ENCODE measurements around the gene UBALD1. TPM values are rescaled to one million over a fixed set of nuclear protein-coding genes. Genes with fewer than 3 reads are reported as not detected.

Gene UBALD1
- total RNA-seq, 1 experiment from 2014 or later, result 29.9 TPM

DNA sequence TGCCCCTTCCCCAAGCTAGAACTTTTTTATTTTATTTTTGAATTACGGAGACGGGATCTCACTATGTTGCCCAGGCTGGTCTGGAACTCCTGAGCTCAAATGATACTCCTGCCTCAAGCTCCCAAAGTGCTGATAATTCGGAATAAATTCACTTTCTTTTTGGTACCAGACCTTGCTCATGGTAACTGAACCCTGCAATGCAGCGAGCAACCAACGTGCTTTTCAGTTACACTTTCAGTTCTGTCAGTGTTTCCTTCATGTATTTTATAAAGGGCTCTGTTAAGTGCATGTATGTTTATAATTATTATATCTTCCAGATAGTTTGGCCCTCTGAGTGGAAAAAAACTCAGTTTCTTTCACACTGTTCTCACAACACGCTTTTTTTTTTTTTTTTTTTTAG lies 44.6 kb downstream of the UBALD1 start:
- ChIA-PET CTCF (no interaction called here), POLR2A (interaction anchor here (0.7 kb wide), 1 partner anchor 94 kb away, joined by 4 read pairs; the partner anchor contains the start of gene HMOX2)
- H3K9me3 ChIP-seq (ENCODE audit: control insufficient read depth, insufficient read depth, low read depth, low read length), result no peaks in the 10 kb centered on the region
- H3K27me3 ChIP-seq (ENCODE audit: control insufficient read depth, insufficient read depth, low read length), result no peaks in the 10 kb centered on the region
- no peaks in the 10 kb centered on the region for H3K4me1 ChIP-seq (ENCODE audit: control insufficient read depth, insufficient read depth, low read length)
- intact Hi-C loops (cut with micrococcal nuclease; ENCODE audit: unreplicated experiment), result no loop called here
- no peaks in the 10 kb centered on the region for H3K36me3 ChIP-seq (ENCODE audit: control insufficient read depth, insufficient read depth, low read length)
- no TSS peak for BruUV-seq (replicated peaks)
- in situ Hi-C loops (cut with HindIII; ENCODE audit: low pct_unique_long_range_greater_than_20kb, low sequenced_read_pairs), result no loop called here
- H3K4me3 ChIP-seq (ENCODE audit: low read depth in 2 of 2, low read length in 2 of 2), result no peak overlapping the region
- ATAC-seq, result no peak
- TF ChIP-seq POLR2AphosphoS5 (IDR thresholded peaks at IDR 0.05; ENCODE audit: low read depth, low read length) (no peak), SIN3A (IDR thresholded peaks at IDR 0.05; ENCODE audit: borderline replicate concordance, insufficient read depth, low read depth, low read length) (no peak), TCF7L2 (IDR thresholded peaks at IDR 0.05; ENCODE audit: low read depth, low read length) (no peak)
- TF ChIP-seq, protein P1, sequence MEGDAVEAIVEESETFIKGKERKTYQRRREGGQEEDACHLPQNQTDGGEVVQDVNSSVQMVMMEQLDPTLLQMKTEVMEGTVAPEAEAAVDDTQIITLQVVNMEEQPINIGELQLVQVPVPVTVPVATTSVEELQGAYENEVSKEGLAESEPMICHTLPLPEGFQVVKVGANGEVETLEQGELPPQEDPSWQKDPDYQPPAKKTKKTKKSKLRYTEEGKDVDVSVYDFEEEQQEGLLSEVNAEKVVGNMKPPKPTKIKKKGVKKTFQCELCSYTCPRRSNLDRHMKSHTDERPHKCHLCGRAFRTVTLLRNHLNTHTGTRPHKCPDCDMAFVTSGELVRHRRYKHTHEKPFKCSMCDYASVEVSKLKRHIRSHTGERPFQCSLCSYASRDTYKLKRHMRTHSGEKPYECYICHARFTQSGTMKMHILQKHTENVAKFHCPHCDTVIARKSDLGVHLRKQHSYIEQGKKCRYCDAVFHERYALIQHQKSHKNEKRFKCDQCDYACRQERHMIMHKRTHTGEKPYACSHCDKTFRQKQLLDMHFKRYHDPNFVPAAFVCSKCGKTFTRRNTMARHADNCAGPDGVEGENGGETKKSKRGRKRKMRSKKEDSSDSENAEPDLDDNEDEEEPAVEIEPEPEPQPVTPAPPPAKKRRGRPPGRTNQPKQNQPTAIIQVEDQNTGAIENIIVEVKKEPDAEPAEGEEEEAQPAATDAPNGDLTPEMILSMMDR (IDR thresholded peaks at IDR 0.05), result no peak
- TF ChIP-seq, protein P2, sequence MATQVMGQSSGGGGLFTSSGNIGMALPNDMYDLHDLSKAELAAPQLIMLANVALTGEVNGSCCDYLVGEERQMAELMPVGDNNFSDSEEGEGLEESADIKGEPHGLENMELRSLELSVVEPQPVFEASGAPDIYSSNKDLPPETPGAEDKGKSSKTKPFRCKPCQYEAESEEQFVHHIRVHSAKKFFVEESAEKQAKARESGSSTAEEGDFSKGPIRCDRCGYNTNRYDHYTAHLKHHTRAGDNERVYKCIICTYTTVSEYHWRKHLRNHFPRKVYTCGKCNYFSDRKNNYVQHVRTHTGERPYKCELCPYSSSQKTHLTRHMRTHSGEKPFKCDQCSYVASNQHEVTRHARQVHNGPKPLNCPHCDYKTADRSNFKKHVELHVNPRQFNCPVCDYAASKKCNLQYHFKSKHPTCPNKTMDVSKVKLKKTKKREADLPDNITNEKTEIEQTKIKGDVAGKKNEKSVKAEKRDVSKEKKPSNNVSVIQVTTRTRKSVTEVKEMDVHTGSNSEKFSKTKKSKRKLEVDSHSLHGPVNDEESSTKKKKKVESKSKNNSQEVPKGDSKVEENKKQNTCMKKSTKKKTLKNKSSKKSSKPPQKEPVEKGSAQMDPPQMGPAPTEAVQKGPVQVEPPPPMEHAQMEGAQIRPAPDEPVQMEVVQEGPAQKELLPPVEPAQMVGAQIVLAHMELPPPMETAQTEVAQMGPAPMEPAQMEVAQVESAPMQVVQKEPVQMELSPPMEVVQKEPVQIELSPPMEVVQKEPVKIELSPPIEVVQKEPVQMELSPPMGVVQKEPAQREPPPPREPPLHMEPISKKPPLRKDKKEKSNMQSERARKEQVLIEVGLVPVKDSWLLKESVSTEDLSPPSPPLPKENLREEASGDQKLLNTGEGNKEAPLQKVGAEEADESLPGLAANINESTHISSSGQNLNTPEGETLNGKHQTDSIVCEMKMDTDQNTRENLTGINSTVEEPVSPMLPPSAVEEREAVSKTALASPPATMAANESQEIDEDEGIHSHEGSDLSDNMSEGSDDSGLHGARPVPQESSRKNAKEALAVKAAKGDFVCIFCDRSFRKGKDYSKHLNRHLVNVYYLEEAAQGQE (IDR thresholded peaks at IDR 0.05; ENCODE audit: insufficient read depth in 1 of 2, low read depth in 2 of 2, low read length in 1 of 2), result no peak
- no peak overlapping the region for H3K27ac ChIP-seq (ENCODE audit: low read length)
- no peak for DNase-seq (ENCODE audit: low read depth, low spot score)

DNA sequence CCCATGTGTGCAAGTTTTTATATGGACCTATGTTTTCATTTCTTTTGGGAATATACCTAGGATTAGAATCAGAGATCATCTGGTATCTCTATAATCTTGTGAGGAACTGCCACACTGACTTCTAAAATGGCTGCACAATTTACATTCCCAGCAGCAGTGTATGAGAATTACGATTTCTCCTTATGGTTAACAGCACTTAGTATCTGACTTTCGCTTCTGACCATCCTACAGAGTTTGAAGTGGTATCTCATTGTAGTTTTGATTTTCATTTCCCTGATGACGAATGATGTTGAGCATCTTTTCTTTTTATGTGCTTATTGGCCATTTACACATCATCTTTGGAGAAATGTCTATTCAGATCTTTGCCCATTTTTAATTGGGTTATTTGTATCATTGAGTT lies 48.5 kb downstream of the UBALD1 start:
- in situ Hi-C loops (cut with HindIII; ENCODE audit: low pct_unique_long_range_greater_than_20kb, low sequenced_read_pairs) (no loop called here), intact Hi-C loops (cut with micrococcal nuclease; ENCODE audit: unreplicated experiment) (no loop called here)
- H3K27me3 ChIP-seq (ENCODE audit: control insufficient read depth, insufficient read depth, low read length), result no peaks in the 10 kb centered on the region
- ChIA-PET CTCF (no interaction called here), POLR2A (no interaction called here)
- no peak for ATAC-seq
- H3K36me3 ChIP-seq (ENCODE audit: control insufficient read depth, insufficient read depth, low read length), result no peaks in the 10 kb centered on the region
- no TSS peak for BruUV-seq (replicated peaks)
- TF ChIP-seq SIN3A (IDR thresholded peaks at IDR 0.05; ENCODE audit: borderline replicate concordance, insufficient read depth, low read depth, low read length) (no peak), POLR2AphosphoS5 (IDR thresholded peaks at IDR 0.05; ENCODE audit: low read depth, low read length) (no peak)
- TF ChIP-seq, protein P1 (IDR thresholded peaks at IDR 0.05), result no peak
- no peaks in the 10 kb centered on the region for H3K4me1 ChIP-seq (ENCODE audit: control insufficient read depth, insufficient read depth, low read length)
- H3K27ac ChIP-seq (ENCODE audit: low read length), result no peak overlapping the region
- no peak for DNase-seq (ENCODE audit: low read depth, low spot score)
- H3K4me3 ChIP-seq (ENCODE audit: low read depth in 2 of 2, low read length in 2 of 2), result no peak overlapping the region
- H3K9me3 ChIP-seq (ENCODE audit: control insufficient read depth, insufficient read depth, low read depth, low read length), result no peaks in the 10 kb centered on the region

All from Panc1 (cell line).